H1 (cell line): ENCODE measurements around the gene IMPDH1. TPM values are rescaled to one million over a fixed set of nuclear protein-coding genes. Genes with fewer than 3 reads are reported as not detected.

Experiments
- ATF3 ChIP-seq: IDR thresholded peaks from 2 replicates; pipeline ENCODE4 v1.6.1; 2011; ENCODE audit warnings: low read depth, mild to moderate bottlenecking, low read length; ENCODE audit not compliant: insufficient read depth
- CBX8 ChIP-seq: fragments of 300-800, 300-1000 bp; sonication (generic); IDR thresholded peaks from 2 replicates; pipeline ENCODE4 v1.7.1; 2016; ENCODE audit warnings: low read depth, low read length, borderline replicate concordance
- CHD7 ChIP-seq: fragments of 300-600 bp; sonication (generic); IDR thresholded peaks from 2 replicates; pipeline ENCODE4 v1.7.1; 2012; ENCODE audit warnings: low read length, moderate library complexity, mild to moderate bottlenecking, inconsistent platforms; ENCODE audit not compliant: insufficient replicate concordance
- EGR1 ChIP-seq: IDR thresholded peaks from 2 replicates; pipeline ENCODE4 v1.6.1; 2011; ENCODE audit warnings: low read depth, low read length, borderline replicate concordance
- GABPA ChIP-seq: IDR thresholded peaks from 2 replicates; pipeline ENCODE4 v1.6.1; 2011; ENCODE audit warnings: mild to moderate bottlenecking, low read length, moderate library complexity, borderline replicate concordance; ENCODE audit not compliant: insufficient read depth
- HDAC6 ChIP-seq: IDR thresholded peaks from one replicate; pipeline ENCODE4 v1.7.1; 2012; ENCODE audit warnings: low read depth, mild to moderate bottlenecking, inconsistent platforms, low read length, moderate library complexity
- KDM1A ChIP-seq: fragments of 200-600, 300-600 bp; sonication (generic); IDR thresholded peaks from 2 replicates; pipeline ENCODE4 v1.7.1; 2016; ENCODE audit warnings: mild to moderate bottlenecking, low read length, borderline replicate concordance
- PHF8 ChIP-seq: fragments of 200-600 bp; sonication (generic); conservative IDR thresholded peaks from 2 replicates; pipeline ENCODE4 v1.7.1; 2012; ENCODE audit warnings: low read depth, mild to moderate bottlenecking, inconsistent platforms, low read length, moderate library complexity
- SP4 ChIP-seq: IDR thresholded peaks from 2 replicates; pipeline ENCODE4 v1.6.1; 2012; ENCODE audit warnings: low read length, inconsistent platforms
- polyA plus RNA-seq, 7 experiments: library from polyadenylated mRNA; depleted of rRNA in 3 of 7; stranded (reverse) in 5 of 7; unstranded in 2 of 7; fragments of >200 nt in 5 of 7; fragments of 200-250 nt in 2 of 7; gene quantifications; 1 replicate in 5 of 7; 2 replicates in 1 of 7; 4 replicates in 1 of 7; pipeline versions ENCODE4 v1.2.1 to v1.2.3, GENCODE V29; 2011 to 2013; ENCODE audit warnings: missing spikeins in 2 of 7, mixed read lengths in 2 of 7
- total RNA-seq: library from RNA; stranded (reverse); fragmentation: NEBNext Ultra II Directional; extraction: Animal tissue kit (Norgen Biotek cat#: 25700); gene quantifications from 2 replicates; pipeline ENCODE4 v1.2.1, GENCODE V29; 2021

IMPDH1 gene
- total and polyA plus RNA-seq, 2 of the 8 experiments (the other 6 are each of a cell fraction or from before 2014, with no cell fraction given): 45.8 TPM

- no peak for TF ChIP-seq CHD7
- TF ChIP-seq KDM1A: no peak
- no peak for TF ChIP-seq GABPA
- TF ChIP-seq ATF3: no peak
- no peak for TF ChIP-seq EGR1
- no peak for TF ChIP-seq CBX8
- no peak for TF ChIP-seq PHF8
- TF ChIP-seq HDAC6: no peak
- no peak for TF ChIP-seq SP4
Observed at GRCh38 chr7:128458956-128459355, 49.2 kb upstream of the IMPDH1 start (continued).
